Duodenal mucosa (tissue), 2 donors: ENCODE results near the gene ATP5MC3.

Experiments used
- H3K27ac ChIP-seq: one replicate; pipeline ENCODE4 v1.7.0; 2013; ENCODE audit warnings: low read depth, low read length
- H3K27me3 ChIP-seq, 2 donors: one replicate each; pipeline ENCODE4 v1.7.0; 2013; ENCODE audit warnings: low read length in 2 of 2, control low read depth in 1 of 2; ENCODE audit not compliant: insufficient read depth in 2 of 2, control insufficient read depth in 1 of 2
- H3K36me3 ChIP-seq, 2 donors: one replicate each; pipeline ENCODE4 v1.7.0; 2013; ENCODE audit warnings: low read length in 2 of 2, control low read depth in 1 of 2; ENCODE audit not compliant: insufficient read depth in 2 of 2, control insufficient read depth in 1 of 2
- H3K4me1 ChIP-seq, 2 donors: one replicate each; pipeline ENCODE4 v1.7.0; 2013; ENCODE audit warnings: low read length in 2 of 2, control low read depth in 1 of 2; ENCODE audit not compliant: insufficient read depth in 2 of 2, control insufficient read depth in 1 of 2
- H3K4me3 ChIP-seq, 2 donors: one replicate each; pipeline ENCODE4 v1.7.0; 2013; ENCODE audit warnings: low read length in 2 of 2, low read depth in 1 of 2
- H3K9ac ChIP-seq, 2 donors: one replicate each; pipeline ENCODE4 v1.7.0; 2013; ENCODE audit warnings: low read length in 2 of 2, low read depth in 1 of 2
- H3K9me3 ChIP-seq, 2 donors: one replicate each; pipeline ENCODE4 v1.7.0; 2013; ENCODE audit warnings: low read length in 2 of 2, control low read depth in 1 of 2; ENCODE audit not compliant: control insufficient read depth in 1 of 2

Gene ATP5MC3

DNA sequence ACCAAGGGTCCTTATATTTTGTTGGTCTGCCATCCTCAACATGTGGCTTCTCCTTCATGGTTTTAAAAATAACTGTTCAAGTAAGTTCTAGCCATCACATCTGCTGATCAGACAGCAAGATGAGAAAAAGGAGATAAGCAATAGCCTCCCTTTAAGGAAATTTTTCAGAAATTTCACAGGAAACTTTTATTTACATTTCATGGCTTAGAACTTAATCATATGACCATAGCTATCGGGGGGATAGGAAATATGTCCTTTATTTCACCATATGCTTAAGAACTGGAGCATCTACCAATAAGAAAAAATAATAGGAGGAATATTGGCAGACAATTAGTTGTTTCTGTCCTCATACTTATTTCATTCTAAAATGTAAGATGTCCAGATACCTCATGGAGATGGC, 29.7 kb downstream of the ATP5MC3 start:
- H3K27ac ChIP-seq = no peak overlapping the region
- peaks cover 3 to 4% of the 10 kb centered on the region in 2 donors for H3K36me3 ChIP-seq
- no peak overlapping the region for H3K9ac ChIP-seq
- no peaks in the 10 kb centered on the region for H3K9me3 ChIP-seq
- no peaks in the 10 kb centered on the region for H3K27me3 ChIP-seq
- H3K4me3 ChIP-seq = no peak overlapping the region
- peaks cover 0 to 10% of the 10 kb centered on the region in 2 donors for H3K4me1 ChIP-seq

DNA sequence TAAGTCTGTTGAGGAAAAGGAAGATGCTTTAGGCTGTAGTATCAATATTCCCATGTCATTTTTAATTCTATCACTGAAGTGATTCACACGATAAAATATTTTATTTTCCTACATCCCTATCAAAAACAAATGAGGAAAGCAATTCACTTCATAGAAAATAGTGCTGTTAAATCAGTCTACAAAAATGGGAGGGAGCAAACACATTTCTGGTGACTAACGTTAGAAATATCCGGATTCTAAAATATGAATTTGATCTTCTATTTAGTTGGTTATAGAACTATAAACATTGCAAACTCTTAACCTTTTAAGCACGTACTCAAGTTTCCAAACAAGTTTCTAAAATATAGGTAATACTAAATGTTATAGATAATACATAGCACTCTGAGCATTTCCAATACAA, 34.3 kb downstream of the ATP5MC3 start:
- H3K27ac ChIP-seq = no peak overlapping the region
- no peaks in the 10 kb centered on the region for H3K9me3 ChIP-seq
- peaks cover 0 to 4% of the 10 kb centered on the region in 2 donors for H3K4me1 ChIP-seq
- H3K36me3 ChIP-seq = peaks cover 0 to 3% of the 10 kb centered on the region in 2 donors
- no peak overlapping the region for H3K9ac ChIP-seq
- no peak overlapping the region for H3K4me3 ChIP-seq
- H3K27me3 ChIP-seq = no peaks in the 10 kb centered on the region

DNA sequence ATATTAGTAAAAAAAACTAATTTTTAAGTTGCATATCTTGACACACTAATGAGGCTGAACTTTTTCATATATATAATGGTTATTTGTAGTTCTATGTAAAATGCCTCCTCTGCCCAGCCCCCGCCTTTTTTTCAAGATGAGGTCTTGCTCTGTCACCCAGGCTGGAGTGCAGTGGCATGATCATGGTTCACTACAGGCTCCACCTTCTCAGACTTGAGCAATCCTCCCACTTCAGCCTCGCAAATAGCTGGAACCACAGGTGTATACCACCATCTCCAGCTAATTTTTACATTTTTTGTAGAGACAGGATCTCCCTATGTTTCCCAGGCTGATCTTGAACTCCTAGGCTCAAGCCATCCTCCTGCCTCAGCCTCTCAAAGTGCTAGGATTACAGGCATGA, 37.8 kb downstream of the ATP5MC3 start:
- no peaks in the 10 kb centered on the region for H3K36me3 ChIP-seq
- no peak overlapping the region for H3K4me3 ChIP-seq
- H3K9me3 ChIP-seq = no peaks in the 10 kb centered on the region
- H3K27ac ChIP-seq = no peak overlapping the region
- no peaks in the 10 kb centered on the region for H3K27me3 ChIP-seq
- peaks cover 0 to 1% of the 10 kb centered on the region in 2 donors for H3K4me1 ChIP-seq
- no peak overlapping the region for H3K9ac ChIP-seq

DNA sequence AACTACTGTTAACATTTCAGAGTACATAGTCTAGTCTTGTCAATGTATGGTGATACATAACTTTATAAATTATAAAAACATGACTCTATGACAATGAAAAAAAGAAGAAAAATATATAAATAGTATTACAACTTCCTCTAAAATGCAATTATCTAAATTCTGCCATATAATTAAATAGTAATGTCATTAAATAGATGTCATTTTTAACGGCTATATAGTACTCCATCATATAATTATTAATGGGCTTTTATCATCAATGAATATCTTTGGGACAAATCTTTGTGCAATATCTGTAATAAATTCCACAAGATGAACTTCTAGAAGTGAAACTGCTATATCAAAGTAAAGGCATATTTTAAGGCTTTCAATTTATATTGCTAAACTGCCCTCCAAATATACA, 38.3 kb downstream of the ATP5MC3 start:
- no peak overlapping the region for H3K27ac ChIP-seq
- no peaks in the 10 kb centered on the region for H3K9me3 ChIP-seq
- H3K27me3 ChIP-seq = no peaks in the 10 kb centered on the region
- H3K9ac ChIP-seq = no peak overlapping the region
- no peak overlapping the region for H3K4me3 ChIP-seq
- H3K36me3 ChIP-seq = no peaks in the 10 kb centered on the region
- peaks cover 0 to 6% of the 10 kb centered on the region in 2 donors for H3K4me1 ChIP-seq

DNA sequence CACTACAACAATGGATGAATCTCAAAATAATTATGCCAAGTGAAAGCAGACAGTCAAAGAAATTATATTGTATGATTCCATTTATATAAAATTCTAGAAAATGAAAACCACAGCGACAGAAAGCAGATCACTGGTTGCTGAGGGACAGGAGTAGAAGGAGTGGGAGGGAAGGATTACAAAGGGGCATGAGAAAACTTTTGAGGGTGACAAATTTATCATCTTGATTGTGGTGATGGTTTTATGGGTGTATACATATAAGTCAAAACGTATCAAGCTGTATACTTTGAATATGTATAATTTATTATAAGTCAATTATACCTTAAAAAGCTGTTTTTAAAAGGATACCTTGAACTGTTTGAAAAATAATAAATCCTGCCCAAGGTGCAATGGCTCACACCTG, 41.2 kb downstream of the ATP5MC3 start:
- Histone ChIP-seq H3K36me3 (no peaks in the 10 kb centered on the region), H3K4me3 (no peak overlapping the region), H3K27ac (no peak overlapping the region), H3K9me3 (no peaks in the 10 kb centered on the region), H3K27me3 (no peaks in the 10 kb centered on the region), H3K4me1 (peaks cover 0 to 11% of the 10 kb centered on the region in 2 donors), H3K9ac (no peak overlapping the region)

DNA sequence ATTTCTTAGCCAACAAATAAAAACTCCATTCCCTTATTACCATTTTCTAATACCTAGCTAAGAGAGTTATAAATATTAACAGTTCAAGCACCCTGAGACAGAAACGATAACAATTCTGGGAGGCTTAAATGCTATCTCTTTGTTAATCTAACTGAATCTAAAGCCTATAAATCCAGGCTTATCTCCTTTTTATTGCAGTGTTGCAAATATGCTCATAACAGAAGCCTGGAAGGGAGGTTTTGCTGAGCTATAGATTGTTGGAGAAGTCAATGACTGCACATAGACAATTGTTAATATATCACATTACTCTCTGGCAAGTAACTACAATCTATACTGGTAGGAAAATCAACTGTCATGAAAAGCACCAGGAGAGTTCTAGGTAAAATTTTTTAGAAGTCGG, 43.7 kb downstream of the ATP5MC3 start:
- H3K36me3 ChIP-seq = no peaks in the 10 kb centered on the region
- no peaks in the 10 kb centered on the region for H3K9me3 ChIP-seq
- no peak overlapping the region for H3K4me3 ChIP-seq
- peaks cover 0 to 11% of the 10 kb centered on the region in 2 donors for H3K4me1 ChIP-seq
- no peaks in the 10 kb centered on the region for H3K27me3 ChIP-seq
- H3K9ac ChIP-seq = no peak overlapping the region
- no peak overlapping the region for H3K27ac ChIP-seq

DNA sequence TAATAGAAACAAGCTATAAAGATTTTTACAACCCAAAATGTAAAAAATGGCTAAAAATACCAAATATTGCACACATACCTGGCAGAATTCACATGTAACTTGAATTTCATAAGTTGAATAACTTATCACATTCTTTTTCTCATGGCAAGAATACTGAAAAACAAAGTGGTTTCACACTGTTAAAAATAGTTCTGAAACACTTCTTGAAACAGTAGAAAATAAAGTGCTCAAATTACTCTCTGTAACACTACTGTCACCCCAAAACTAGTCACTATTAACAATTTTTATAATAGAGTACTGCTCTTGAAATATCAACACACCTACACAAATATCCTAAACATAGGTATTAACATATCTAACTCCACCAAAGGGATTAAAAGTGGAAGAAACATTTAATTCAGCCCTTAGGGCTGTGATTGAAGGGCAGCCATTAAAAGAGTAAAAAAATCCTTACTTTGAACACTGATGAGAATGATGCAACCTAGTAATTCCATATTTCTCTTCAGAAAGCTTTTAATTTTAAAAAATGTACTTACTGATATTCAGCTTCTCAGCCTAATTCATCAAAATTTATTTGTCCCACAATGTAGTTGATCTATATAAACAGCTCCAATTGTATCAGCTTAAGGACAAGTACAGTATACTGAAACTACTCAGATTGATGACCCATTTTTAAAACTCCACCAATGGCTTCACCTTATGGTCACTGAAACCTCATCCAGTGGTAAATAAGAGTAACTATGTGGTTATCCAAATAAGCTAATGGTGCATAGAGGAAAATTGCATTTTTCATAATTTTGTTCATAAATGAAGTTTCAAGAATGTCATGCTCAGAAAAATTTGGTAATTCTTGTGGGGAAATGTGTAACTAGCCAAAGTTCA, 44.9 kb downstream of the ATP5MC3 start:
- H3K27me3 ChIP-seq = no peaks in the 10 kb centered on the region
- H3K36me3 ChIP-seq = no peaks in the 10 kb centered on the region
- H3K9ac ChIP-seq = no peak overlapping the region
- no peak overlapping the region for H3K4me3 ChIP-seq
- peaks cover 0 to 11% of the 10 kb centered on the region in 2 donors for H3K4me1 ChIP-seq
- no peaks in the 10 kb centered on the region for H3K9me3 ChIP-seq
- H3K27ac ChIP-seq = no peak overlapping the region

DNA sequence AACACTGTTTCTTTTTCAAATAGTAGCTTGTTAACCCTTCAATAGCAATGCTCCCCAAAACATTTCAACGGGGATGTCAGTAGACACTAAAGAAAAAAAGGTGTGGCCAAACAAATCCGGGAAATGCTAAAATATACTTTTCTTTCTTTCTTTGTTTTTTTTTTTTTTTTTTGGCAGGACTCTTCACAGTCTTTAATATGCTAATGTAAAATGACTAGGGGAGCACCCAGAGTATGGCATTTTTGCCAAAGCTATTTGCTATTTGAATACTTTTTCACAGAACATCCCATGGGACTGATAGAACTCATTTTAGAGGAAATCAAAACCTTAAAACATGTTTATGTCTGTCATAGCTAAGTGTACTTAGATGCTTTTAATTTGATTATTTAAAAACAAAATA, 45.6 kb downstream of the ATP5MC3 start:
- Histone ChIP-seq H3K9me3 (no peaks in the 10 kb centered on the region), H3K4me1 (peaks cover 0 to 11% of the 10 kb centered on the region in 2 donors), H3K36me3 (no peaks in the 10 kb centered on the region), H3K4me3 (no peak overlapping the region), H3K27ac (no peak overlapping the region), H3K27me3 (no peaks in the 10 kb centered on the region), H3K9ac (no peak overlapping the region)

DNA sequence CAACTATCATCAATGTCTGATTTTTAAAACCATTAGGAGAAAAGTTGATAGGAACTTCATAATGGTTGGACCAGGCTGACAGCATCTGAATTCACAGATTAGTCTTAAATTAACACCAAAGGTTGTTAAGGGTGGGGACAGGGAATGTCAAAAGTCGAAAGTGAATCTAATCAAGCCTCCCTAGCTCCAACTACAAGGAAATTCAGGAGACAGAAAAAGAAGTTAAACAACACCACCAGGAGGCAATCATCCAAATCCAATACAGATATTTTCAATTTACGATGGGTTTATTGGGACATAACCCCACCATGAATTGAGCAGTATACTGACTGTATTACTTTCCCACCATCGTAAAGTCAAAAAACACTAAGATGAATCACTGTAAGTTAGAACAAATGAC, 46.3 kb downstream of the ATP5MC3 start:
- Histone ChIP-seq H3K4me1 (peaks cover 0 to 11% of the 10 kb centered on the region in 2 donors), H3K9me3 (no peaks in the 10 kb centered on the region), H3K27ac (no peak overlapping the region)

DNA sequence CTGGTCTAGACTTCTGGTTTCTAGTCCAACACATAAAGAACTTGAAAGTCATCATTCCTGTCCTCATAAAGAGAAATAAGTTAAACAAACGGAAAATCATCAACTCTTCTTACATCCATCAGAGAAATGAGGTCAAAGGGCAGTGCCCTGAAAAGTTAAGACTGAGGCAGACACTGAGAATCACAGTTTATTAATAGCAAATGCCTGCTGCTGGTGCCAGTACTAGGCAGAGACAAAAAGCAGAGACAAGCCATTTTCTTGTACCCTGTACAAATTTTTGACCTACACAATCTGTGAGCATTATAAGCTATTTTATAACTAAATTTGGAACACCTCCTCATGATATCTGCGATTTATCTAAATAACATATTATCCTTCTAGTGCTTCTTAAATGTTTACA, 50.3 kb downstream of the ATP5MC3 start:
- Histone ChIP-seq H3K4me3 (no peak overlapping the region), H3K9ac (no peak overlapping the region), H3K4me1 (no peaks in the 10 kb centered on the region), H3K36me3 (peaks cover 0 to 14% of the 10 kb centered on the region in 2 donors), H3K9me3 (no peaks in the 10 kb centered on the region), H3K27ac (no peak overlapping the region), H3K27me3 (no peaks in the 10 kb centered on the region)

More for the DNA sequence above, 46.3 kb downstream of the ATP5MC3 start:
- no peak overlapping the region for H3K4me3 ChIP-seq
- no peaks in the 10 kb centered on the region for H3K36me3 ChIP-seq
- no peaks in the 10 kb centered on the region for H3K27me3 ChIP-seq
- no peak overlapping the region for H3K9ac ChIP-seq
